A673 (cell line): ENCODE data around the gene C16orf86. TPM values are rescaled to one million over a fixed set of nuclear protein-coding genes. Genes with fewer than 3 reads are reported as not detected.

Experiments used
- BruUV-seq: library from RNA; stranded (reverse); fragments of 400-500 nt; replicated peaks from 2 replicates; lab custom pipeline; 2021; lab: Mats Ljungman, UMichigan
- CTCF ChIA-PET: fragments of 300-600 bp; sonication (Branson Sonifier 250); formaldehyde crosslinking; loops from one replicate; lab custom pipeline; 2022; ENCODE audit warnings: antibody characterized with exemption; lab: Charles Lee
- POLR2A ChIA-PET: fragments of 300-600 bp; sonication (Branson Sonifier 250); formaldehyde crosslinking; loops from one replicate; lab custom pipeline; 2022; ENCODE audit warnings: antibody characterized with exemption; ENCODE audit not compliant: low non-redundant PET; lab: Charles Lee
- DNase-seq: peaks from one replicate; pipeline ENCODE4 v3.0.0-alpha.2; 2015; ENCODE audit warnings: low spot score
- H3K27ac ChIP-seq: fragments of 200-600 bp; sonication (generic); 2 replicates; pipeline ENCODE4 v1.5.1; 2016; ENCODE audit warnings: mixed run types, low read depth, mild to moderate bottlenecking, mixed read lengths, antibody characterized with exemption, low read length; ENCODE audit not compliant: poor library complexity, severe bottlenecking
- H3K27me3 ChIP-seq: fragments of 200-600 bp; sonication (generic); replicated peaks from 2 replicates; pipeline ENCODE4 v1.6.1; 2017; ENCODE audit warnings: mixed run types, low read depth, mild to moderate bottlenecking, mixed read lengths, antibody characterized with exemption, low read length; ENCODE audit not compliant: insufficient read depth, poor library complexity
- H3K36me3 ChIP-seq: fragments of 200-600 bp; sonication (generic); 2 replicates; pipeline ENCODE4 v1.6.1; 2016; ENCODE audit warnings: mixed run types, mild to moderate bottlenecking, mixed read lengths, antibody characterized with exemption, low read length; ENCODE audit not compliant: insufficient read depth, poor library complexity, severe bottlenecking
- H3K4me1 ChIP-seq: fragments of 200-600 bp; sonication (generic); 2 replicates; pipeline ENCODE4 v1.6.1; 2017; ENCODE audit warnings: mixed run types, mild to moderate bottlenecking, mixed read lengths, antibody characterized with exemption, low read length; ENCODE audit not compliant: insufficient read depth, poor library complexity, severe bottlenecking
- H3K4me3 ChIP-seq: fragments of 200-600 bp; sonication (generic); 2 replicates; pipeline ENCODE4 v1.5.1; 2016; ENCODE audit warnings: low read depth, mixed run types, mild to moderate bottlenecking, mixed read lengths, low read length; ENCODE audit not compliant: poor library complexity, severe bottlenecking
- H3K9me3 ChIP-seq: fragments of 200-600 bp; sonication (generic); 2 replicates; pipeline ENCODE4 v1.6.1; 2016; ENCODE audit warnings: mixed run types, low read depth, mild to moderate bottlenecking, mixed read lengths, antibody characterized with exemption, low read length; ENCODE audit not compliant: poor library complexity, severe bottlenecking
- EZH2 ChIP-seq: fragments of 200-600 bp; sonication (generic); IDR thresholded peaks from 2 replicates; pipeline ENCODE4 v1.6.1; 2017; ENCODE audit warnings: borderline replicate concordance, low read depth, mild to moderate bottlenecking, mixed read lengths, antibody characterized with exemption, low read length; ENCODE audit not compliant: poor library complexity, severe bottlenecking
- intact Hi-C: fragments of 100-400 bp; cut with micrococcal nuclease; formaldehyde crosslinking; loops from one replicate; pipeline ENCODE4 v1.10.0; 2022; ENCODE audit not compliant: unreplicated experiment
- total RNA-seq: library from RNA; stranded (reverse); gene quantifications from 2 replicates; pipeline ENCODE4 v1.2.3, GENCODE V29; 2021
- TF ChIP-seq, protein P1 (sequence below): fragments of 300-800, 200-600 bp; sonication (generic); conservative IDR thresholded peaks from 2 replicates; pipeline ENCODE4 v1.5.1; 2017; ENCODE audit warnings: low read depth, mild to moderate bottlenecking, antibody characterized with exemption, low read length, moderate library complexity, mixed read lengths

The C16orf86 gene
- total RNA-seq, 1 experiment from 2014 or later, result not detected

DNA sequence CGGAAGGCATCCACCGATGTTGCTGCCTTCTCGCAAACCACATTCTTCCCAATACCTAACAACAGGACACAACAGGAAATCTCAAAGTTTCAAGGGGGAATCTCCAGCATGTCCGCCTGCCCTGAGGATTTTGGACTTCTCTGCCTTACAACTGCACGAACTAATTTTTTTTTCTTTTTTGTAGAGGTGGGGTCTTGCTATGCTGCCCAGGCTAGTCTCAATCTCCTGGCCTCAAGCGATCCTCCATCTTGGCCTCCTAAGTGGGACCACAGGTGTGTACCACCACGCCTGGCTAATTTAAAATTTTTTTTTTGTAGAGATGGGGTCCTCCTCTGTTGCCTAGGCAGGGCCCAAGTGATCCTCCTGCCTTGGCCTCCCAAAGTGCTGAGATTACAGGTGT lies 9.4 kb downstream of the C16orf86 start:
- TF ChIP-seq, protein P1, sequence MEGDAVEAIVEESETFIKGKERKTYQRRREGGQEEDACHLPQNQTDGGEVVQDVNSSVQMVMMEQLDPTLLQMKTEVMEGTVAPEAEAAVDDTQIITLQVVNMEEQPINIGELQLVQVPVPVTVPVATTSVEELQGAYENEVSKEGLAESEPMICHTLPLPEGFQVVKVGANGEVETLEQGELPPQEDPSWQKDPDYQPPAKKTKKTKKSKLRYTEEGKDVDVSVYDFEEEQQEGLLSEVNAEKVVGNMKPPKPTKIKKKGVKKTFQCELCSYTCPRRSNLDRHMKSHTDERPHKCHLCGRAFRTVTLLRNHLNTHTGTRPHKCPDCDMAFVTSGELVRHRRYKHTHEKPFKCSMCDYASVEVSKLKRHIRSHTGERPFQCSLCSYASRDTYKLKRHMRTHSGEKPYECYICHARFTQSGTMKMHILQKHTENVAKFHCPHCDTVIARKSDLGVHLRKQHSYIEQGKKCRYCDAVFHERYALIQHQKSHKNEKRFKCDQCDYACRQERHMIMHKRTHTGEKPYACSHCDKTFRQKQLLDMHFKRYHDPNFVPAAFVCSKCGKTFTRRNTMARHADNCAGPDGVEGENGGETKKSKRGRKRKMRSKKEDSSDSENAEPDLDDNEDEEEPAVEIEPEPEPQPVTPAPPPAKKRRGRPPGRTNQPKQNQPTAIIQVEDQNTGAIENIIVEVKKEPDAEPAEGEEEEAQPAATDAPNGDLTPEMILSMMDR, result no peak
- TF ChIP-seq EZH2, result no peak
- intact Hi-C loops, result no loop called here
- ChIA-PET CTCF (no interaction called here), POLR2A (no interaction called here)
- no peaks in the 10 kb centered on the region for H3K36me3 ChIP-seq
- no peaks in the 10 kb centered on the region for H3K9me3 ChIP-seq
- H3K4me3 ChIP-seq, result no peak overlapping the region
- no peak for DNase-seq
- no peaks in the 10 kb centered on the region for H3K27me3 ChIP-seq
- no TSS peak for BruUV-seq
- H3K27ac ChIP-seq, result no peak overlapping the region
- peaks cover 19% of the 10 kb centered on the region for H3K4me1 ChIP-seq

DNA sequence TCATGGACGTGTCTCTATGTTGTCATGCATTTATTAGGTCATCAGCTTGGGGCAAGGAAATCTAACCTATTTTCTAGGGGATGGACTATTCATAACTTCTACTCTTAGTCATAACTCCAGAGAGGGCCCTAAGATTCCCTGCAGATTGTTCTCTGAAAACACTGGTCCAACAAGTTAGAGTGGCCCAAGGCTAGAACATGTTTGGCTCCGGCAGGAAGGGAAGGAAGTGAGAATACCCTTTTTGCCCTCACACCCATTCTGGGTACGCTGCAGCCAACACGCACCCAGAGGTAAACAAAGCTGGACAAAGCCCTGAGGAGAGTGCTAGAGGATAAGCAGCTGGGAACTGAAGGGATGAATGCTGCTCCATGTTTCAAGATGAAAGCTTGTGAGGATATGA lies 9.9 kb downstream of the C16orf86 start:
- ChIA-PET CTCF (no interaction called here), POLR2A (no interaction called here)
- Histone ChIP-seq H3K4me3 (no peak overlapping the region), H3K27ac (no peak overlapping the region), H3K9me3 (no peaks in the 10 kb centered on the region), H3K27me3 (no peaks in the 10 kb centered on the region), H3K4me1 (peaks cover 19% of the 10 kb centered on the region), H3K36me3 (no peaks in the 10 kb centered on the region)
- DNase-seq, result no peak
- intact Hi-C loops, result no loop called here
- BruUV-seq, result no TSS peak
- TF ChIP-seq EZH2, result no peak
- TF ChIP-seq, protein P1, result no peak

DNA sequence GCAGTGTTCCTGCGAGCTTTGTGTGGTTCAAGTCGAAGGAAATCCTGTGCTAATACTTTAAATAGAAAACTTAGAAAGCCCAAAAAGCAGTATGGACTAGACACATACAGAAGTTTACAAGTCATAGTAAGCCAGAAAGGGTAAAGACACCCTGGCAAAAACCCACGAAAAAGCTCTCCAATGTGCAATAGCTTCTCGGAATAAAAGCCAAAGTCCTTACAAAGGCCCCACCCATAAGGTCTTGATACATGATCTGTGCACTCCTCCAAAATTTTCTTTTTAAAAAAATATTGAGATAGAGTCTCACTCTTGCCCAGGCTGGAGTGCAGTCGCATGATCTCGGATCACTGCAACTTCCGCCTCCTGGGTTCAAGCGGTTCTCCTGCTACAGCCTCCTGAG lies 10.3 kb downstream of the C16orf86 start:
- Histone ChIP-seq H3K4me3 (no peak overlapping the region), H3K9me3 (no peaks in the 10 kb centered on the region), H3K27ac (no peak overlapping the region), H3K36me3 (no peaks in the 10 kb centered on the region), H3K4me1 (peaks cover 19% of the 10 kb centered on the region), H3K27me3 (no peaks in the 10 kb centered on the region)
- CTCF ChIA-PET, result no interaction called here
- no TSS peak for BruUV-seq
- intact Hi-C loops, result no loop called here
- no peak for DNase-seq
- TF ChIP-seq, protein P1, result no peak
- TF ChIP-seq EZH2, result no peak
- POLR2A ChIA-PET, result no interaction called here
